ENCODE results near the gene PLB1.

Gene PLB1

DNA sequence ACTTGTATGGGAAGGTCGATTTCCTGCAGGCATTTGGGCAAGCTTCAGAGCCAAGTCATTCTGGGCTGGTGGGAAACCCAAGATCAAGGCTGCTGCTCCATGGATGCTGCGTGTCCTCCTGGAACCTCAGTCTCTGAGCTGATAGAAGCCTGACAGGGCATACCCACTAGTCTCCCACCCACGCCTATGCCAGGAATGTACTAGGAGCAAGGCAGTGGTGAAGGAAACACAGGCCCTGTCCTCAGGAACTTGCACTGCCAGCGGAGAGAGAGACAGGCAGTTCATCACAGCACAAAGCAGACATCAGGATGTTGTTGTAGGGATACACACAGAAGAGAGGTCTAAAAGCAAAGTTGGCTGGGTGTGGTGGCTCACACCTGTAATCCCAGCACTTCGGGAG, 84.2 kb downstream of the PLB1 start:
- TF ChIP-seq, protein P1, sequence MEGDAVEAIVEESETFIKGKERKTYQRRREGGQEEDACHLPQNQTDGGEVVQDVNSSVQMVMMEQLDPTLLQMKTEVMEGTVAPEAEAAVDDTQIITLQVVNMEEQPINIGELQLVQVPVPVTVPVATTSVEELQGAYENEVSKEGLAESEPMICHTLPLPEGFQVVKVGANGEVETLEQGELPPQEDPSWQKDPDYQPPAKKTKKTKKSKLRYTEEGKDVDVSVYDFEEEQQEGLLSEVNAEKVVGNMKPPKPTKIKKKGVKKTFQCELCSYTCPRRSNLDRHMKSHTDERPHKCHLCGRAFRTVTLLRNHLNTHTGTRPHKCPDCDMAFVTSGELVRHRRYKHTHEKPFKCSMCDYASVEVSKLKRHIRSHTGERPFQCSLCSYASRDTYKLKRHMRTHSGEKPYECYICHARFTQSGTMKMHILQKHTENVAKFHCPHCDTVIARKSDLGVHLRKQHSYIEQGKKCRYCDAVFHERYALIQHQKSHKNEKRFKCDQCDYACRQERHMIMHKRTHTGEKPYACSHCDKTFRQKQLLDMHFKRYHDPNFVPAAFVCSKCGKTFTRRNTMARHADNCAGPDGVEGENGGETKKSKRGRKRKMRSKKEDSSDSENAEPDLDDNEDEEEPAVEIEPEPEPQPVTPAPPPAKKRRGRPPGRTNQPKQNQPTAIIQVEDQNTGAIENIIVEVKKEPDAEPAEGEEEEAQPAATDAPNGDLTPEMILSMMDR (conservative IDR thresholded peaks at IDR 0.05; ENCODE audit: control insufficient read depth, insufficient read depth, low read depth, low read length), result no peak
- DNase-seq (ENCODE audit: low read depth), result no peak
- H3K4me3 ChIP-seq (ENCODE audit: control insufficient read depth, low read depth, low read length), result no peak overlapping the region

DNA sequence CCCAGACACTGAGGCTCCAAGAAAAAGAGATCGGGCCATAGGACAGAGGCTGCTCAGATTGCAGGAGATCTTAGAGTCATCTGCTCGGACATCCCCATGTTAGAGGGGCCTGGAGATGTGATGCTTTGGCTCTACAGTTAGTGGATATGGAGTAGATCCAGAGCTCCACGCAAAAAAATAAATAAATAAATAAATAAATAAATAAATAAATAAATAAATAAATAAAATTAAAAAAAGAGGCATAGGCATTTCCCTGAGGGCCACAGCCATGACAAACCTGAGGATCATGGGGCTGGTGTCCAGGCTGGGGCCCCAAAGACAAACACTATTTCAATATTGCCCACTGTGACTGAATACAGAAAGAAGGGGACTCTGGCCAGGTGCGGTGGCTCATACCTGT, 85.5 kb downstream of the PLB1 start:
- TF ChIP-seq, protein P1 (conservative IDR thresholded peaks at IDR 0.05; ENCODE audit: control insufficient read depth, insufficient read depth, low read depth, low read length), result no peak
- DNase-seq (ENCODE audit: low read depth), result no peak
- no peak overlapping the region for H3K4me3 ChIP-seq (ENCODE audit: control insufficient read depth, low read depth, low read length)

DNA sequence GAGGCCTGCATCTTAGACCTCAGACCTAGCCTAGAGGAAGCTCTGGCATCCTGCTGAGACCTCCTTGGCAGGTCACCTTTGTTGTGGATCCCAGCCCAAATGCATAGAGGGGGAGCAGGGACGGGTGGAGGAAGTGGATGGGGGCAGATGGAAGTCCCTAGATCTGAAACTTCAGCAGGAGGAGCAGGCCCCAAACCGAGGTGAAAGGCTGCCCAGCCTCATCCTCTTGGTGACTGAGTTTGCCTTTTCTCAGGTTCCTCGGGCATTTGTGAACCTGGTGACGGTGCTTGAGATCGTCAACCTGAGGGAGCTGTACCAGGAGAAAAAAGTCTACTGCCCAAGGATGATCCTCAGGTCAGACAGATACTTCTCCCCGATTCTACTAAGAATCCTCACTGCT, 86.3 kb downstream of the PLB1 start:
- TF ChIP-seq, protein P1 (conservative IDR thresholded peaks at IDR 0.05; ENCODE audit: control insufficient read depth, insufficient read depth, low read depth, low read length), result no peak
- no peak for DNase-seq (ENCODE audit: low read depth)
- H3K4me3 ChIP-seq (ENCODE audit: control insufficient read depth, low read depth, low read length), result no peak overlapping the region

DNA sequence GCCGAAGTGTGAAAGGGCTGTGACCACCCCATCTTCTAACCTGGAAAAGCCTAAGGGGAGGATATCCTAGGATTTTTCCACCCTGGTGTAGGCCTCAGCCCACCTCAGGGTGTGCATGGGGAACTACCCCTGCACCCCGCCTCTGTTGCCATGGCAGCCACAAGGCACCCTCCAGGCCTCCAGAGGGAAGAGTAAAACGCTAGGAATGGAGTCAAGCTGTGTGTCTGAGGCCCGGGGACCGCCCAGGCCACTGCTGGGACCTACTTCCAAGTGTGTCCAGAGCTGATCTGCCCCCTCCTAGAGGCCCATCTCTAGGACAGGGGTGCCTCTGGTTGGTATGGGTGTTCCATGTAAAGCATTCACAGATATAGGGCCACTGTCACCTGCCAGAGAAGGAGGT, 86.7 kb downstream of the PLB1 start:
- H3K4me3 ChIP-seq (ENCODE audit: control insufficient read depth, low read depth, low read length), result no peak overlapping the region
- no peak for DNase-seq (ENCODE audit: low read depth)
- TF ChIP-seq, protein P1 (conservative IDR thresholded peaks at IDR 0.05; ENCODE audit: control insufficient read depth, insufficient read depth, low read depth, low read length), result no peak

DNA sequence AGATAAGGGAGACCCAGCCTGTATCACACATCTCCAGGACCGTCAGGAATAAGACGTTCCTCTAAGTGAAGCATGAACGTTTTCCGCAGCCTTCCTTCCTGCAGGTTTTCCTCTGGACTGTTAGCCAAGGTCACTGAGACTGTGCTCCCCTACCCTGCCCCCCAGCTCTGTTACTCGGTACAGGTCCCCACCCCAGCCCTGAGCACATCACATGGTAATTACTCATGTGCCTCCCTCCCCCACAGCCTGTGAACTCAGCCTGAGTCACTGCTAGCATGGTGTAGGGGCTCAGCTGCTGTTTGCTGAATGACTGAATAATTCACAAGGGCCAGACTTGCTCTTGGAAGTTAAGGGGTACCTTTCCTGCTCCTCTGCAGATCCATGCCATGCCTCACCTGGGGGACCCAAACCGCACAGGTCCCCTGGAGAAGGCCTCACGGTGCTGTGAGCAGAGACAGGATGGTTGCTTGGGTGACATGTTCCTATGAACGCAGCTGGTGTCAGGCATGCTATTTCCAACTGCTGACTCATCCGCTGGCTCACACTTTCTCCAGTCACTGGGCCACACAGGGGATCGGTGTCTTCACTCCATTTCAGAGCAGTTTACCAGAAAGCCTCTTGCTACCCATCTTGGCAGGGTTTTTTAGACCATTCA, 88.2 kb downstream of the PLB1 start:
- peak overlapping the region; percentile 34 for H3K4me3 ChIP-seq (ENCODE audit: control insufficient read depth, low read depth, low read length)
- peak; percentile 98 for DNase-seq (ENCODE audit: low read depth)
- TF ChIP-seq, protein P1 (conservative IDR thresholded peaks at IDR 0.05; ENCODE audit: control insufficient read depth, insufficient read depth, low read depth, low read length), result no peak

DNA sequence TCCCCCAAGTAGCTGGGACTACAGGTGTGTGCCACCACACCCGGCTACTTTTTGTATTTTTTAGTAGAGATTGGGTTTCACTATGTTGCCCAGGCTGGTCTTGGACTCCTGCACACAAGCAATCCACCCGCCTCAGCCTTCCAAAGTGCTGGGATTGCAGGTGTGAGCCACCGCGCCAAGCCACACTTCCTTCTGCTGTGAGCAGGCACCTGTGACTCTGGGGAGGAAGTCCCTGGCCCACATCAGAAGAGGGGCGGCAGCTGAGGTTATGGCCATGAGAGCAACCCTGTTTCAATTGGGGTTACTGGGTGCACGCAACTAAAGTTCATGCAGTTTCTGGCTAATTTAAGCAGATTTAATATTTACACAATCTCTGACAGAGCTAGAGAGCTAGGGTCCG, 91.0 kb downstream of the PLB1 start:
- DNase-seq (ENCODE audit: low read depth), result no peak
- TF ChIP-seq, protein P1 (conservative IDR thresholded peaks at IDR 0.05; ENCODE audit: control insufficient read depth, insufficient read depth, low read depth, low read length), result no peak
- H3K4me3 ChIP-seq (ENCODE audit: control insufficient read depth, low read depth, low read length), result no peak overlapping the region
